ENCODE data around the gene UBE2E2.

Gene UBE2E2

DNA sequence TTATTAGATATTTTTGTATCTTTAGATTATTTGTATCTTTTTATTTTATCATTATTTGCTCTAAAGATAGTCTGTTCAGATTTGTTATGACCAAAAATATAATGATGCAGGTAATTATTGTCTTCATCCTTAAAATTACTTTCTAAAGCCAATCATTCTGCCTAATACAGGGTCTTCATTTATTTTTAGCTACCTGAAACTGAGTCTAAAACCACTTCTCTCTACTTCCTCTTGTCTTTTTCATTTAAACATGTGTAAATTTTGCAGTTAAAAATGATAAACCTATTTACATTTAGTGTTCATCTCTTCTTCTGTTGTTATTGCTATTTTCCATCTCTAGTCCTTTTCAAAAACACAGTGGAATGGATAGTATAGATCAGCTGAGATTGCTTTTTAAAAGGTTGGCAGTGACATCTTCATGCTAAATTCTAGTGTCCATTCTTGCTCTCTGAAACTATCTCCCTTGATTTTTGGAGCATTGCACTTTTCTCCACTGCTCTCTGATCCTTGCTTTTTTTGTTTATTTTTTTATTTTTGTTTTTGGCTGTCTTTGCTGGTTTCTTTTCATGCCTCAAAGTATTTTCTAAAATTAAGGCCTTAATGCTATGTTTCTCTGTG, 91.8 kb downstream of the UBE2E2 start:
- DNase-seq (ENCODE audit: low read depth, low spot score): no peak
- Histone ChIP-seq H3K4me1 (ENCODE audit: control insufficient read depth, insufficient read depth, low read length) (no peaks in the 10 kb centered on the region), H3K27ac (ENCODE audit: low read length) (no peak overlapping the region), H3K27me3 (ENCODE audit: control insufficient read depth, insufficient read depth, low read length) (no peaks in the 10 kb centered on the region), H3K36me3 (ENCODE audit: control insufficient read depth, insufficient read depth, low read length) (no peaks in the 10 kb centered on the region), H3K9me3 (ENCODE audit: control insufficient read depth, insufficient read depth, low read length) (no peaks in the 10 kb centered on the region), H3K4me3 (ENCODE audit: low read length) (no peak overlapping the region)

DNA sequence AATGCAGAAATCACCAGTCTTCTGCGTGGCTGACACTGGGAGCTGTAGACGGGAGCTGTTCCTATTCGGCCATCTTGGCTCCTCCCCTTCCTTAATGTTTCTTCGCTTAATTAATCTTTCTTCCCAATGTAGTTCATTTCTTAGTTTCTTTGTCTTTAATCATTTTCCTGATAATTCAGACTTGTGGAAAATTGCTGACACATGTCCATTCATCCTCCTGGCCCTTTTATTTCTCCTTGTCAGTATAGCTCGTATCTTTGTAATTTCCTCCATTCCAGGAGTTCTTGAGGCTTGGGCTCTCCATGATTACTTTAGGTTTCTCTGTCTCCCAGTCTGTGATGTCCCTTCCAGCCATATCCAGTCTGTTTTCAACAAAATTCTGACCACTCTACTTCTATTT, 98.7 kb downstream of the UBE2E2 start:
- H3K9me3 ChIP-seq (ENCODE audit: control insufficient read depth, insufficient read depth, low read length): no peaks in the 10 kb centered on the region
- WGBS (ENCODE audit: insufficient coverage, insufficient read length): no CpG with 5 or more reads among the region's 5 CpGs
- DNase-seq (ENCODE audit: low read depth, low spot score): no peak
- H3K36me3 ChIP-seq (ENCODE audit: control insufficient read depth, insufficient read depth, low read length): no peaks in the 10 kb centered on the region
- H3K4me3 ChIP-seq (ENCODE audit: low read length): no peak overlapping the region
- H3K27ac ChIP-seq (ENCODE audit: low read length): no peak overlapping the region
- H3K27me3 ChIP-seq (ENCODE audit: control insufficient read depth, insufficient read depth, low read length): no peaks in the 10 kb centered on the region
- no peaks in the 10 kb centered on the region for H3K4me1 ChIP-seq (ENCODE audit: control insufficient read depth, insufficient read depth, low read length)

DNA sequence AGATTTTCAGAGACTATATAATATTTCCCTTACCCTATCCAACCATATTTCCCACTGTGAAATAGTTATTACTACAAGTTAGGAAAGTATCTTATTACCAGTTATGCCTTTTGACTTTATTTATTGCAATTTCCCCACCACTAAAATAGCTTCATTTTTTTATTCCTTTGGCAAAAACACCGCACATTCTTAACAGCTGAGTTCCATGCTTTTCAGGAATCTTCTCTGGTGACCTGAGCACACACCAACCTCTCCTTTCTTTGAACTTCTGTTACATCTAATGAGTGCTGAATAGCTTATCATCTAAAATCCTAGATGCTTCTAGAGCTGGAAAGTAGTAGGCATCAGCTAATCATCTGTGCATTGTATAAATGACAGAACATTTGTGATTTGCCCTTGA, 99.1 kb downstream of the UBE2E2 start:
- no peak overlapping the region for H3K27ac ChIP-seq (ENCODE audit: low read length)
- no peak overlapping the region for H3K4me3 ChIP-seq (ENCODE audit: low read length)
- WGBS (ENCODE audit: insufficient coverage, insufficient read length): no CpG with 5 or more reads among the region's 1 CpG
- H3K36me3 ChIP-seq (ENCODE audit: control insufficient read depth, insufficient read depth, low read length): no peaks in the 10 kb centered on the region
- DNase-seq (ENCODE audit: low read depth, low spot score): no peak
- no peaks in the 10 kb centered on the region for H3K9me3 ChIP-seq (ENCODE audit: control insufficient read depth, insufficient read depth, low read length)
- H3K4me1 ChIP-seq (ENCODE audit: control insufficient read depth, insufficient read depth, low read length): no peaks in the 10 kb centered on the region
- no peaks in the 10 kb centered on the region for H3K27me3 ChIP-seq (ENCODE audit: control insufficient read depth, insufficient read depth, low read length)

DNA sequence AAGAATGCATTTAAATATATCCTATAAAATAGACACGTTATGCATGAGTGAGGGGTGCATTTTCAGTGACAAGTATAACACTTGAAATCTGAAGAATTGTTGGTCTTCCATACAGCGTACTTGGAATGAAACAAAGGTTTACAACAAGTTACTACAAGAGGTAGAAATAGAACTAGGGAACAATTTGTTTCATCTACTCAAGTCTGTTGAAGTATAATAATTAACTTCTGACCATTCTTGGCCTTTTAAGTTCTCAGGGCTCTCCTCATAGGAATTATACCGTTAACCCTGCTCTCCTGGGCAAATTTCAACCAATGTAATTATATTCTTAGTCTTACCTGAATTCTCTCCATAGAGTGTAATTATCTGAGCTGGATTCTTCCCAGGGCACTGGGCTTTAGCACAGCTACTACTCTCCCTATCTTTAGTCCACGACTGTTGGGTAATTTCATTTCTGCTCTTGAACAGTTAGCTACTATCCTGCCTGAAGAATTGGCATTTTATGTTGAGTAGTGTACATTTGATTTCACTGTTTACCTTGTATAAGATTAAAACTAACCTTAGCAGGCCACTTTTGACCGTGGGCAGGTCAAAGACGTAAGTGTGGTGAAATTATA, 100.6 kb downstream of the UBE2E2 start:
- no peak for DNase-seq (ENCODE audit: low read depth, low spot score)
- no peaks in the 10 kb centered on the region for H3K9me3 ChIP-seq (ENCODE audit: control insufficient read depth, insufficient read depth, low read length)
- no peak overlapping the region for H3K4me3 ChIP-seq (ENCODE audit: low read length)
- H3K27ac ChIP-seq (ENCODE audit: low read length): no peak overlapping the region
- H3K4me1 ChIP-seq (ENCODE audit: control insufficient read depth, insufficient read depth, low read length): no peaks in the 10 kb centered on the region
- WGBS (ENCODE audit: insufficient coverage, insufficient read length): no CpG with 5 or more reads among the region's 6 CpGs
- H3K36me3 ChIP-seq (ENCODE audit: control insufficient read depth, insufficient read depth, low read length): no peaks in the 10 kb centered on the region
- H3K27me3 ChIP-seq (ENCODE audit: control insufficient read depth, insufficient read depth, low read length): no peaks in the 10 kb centered on the region

DNA sequence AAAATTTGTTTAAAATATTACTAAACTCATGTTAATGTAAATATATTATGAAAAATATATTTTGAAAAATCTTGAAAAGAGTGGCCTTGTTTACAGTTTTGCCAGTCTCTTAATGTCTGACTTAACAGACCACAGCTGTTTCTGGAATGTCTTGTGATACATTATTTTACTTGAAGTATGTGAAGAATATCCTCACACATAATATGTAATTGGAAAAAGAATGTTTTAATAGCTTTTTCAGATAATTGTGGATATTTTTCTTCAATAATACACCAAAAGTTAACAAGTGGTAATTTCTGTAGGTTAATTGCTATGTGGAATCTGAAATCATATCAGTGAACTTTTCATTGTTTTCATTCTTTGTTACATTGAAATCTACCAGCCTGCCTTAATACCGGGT, 101.3 kb downstream of the UBE2E2 start:
- no CpG with 5 or more reads among the region's 1 CpG for WGBS (ENCODE audit: insufficient coverage, insufficient read length)
- H3K27ac ChIP-seq (ENCODE audit: low read length): no peak overlapping the region

DNA sequence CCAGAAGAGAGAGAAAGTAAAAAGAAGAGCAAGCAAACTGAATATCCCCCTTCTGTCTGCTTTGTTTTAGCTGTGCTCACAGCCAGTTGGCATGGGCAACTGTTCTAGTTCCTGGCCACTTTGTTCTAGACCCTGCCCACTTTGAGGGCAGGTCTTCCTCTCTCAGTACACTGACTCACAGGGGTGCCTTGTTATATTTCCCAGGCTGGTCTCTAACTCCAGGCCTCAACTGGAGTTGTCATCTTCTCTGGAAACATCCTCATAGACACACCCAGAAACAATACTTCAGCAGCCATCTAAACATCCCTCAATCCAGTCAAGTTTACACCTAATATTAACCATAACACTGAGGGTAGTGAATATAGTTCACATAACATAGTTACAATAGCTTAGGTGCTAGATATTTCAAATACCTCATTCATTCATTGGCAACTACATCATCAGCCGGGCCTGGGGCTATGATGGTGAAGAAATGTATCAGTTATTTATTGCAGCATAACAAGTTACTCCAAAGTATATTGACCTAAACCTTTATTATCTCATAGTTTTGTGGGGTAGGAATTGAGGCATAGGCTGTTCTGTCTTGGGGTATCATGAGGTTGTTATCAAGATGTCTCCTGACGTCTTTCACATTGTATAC, 106.0 kb downstream of the UBE2E2 start:
- no CpG with 5 or more reads among the region's 2 CpGs for WGBS (ENCODE audit: insufficient coverage, insufficient read length)
- Histone ChIP-seq H3K27ac (ENCODE audit: low read length) (no peak overlapping the region), H3K4me3 (ENCODE audit: low read length) (no peak overlapping the region), H3K27me3 (ENCODE audit: control insufficient read depth, insufficient read depth, low read length) (no peaks in the 10 kb centered on the region), H3K36me3 (ENCODE audit: control insufficient read depth, insufficient read depth, low read length) (no peaks in the 10 kb centered on the region), H3K9me3 (ENCODE audit: control insufficient read depth, insufficient read depth, low read length) (no peaks in the 10 kb centered on the region), H3K4me1 (ENCODE audit: control insufficient read depth, insufficient read depth, low read length) (no peaks in the 10 kb centered on the region)
- DNase-seq (ENCODE audit: low read depth, low spot score): no peak

More for the DNA sequence above, 101.3 kb downstream of the UBE2E2 start:
- no peaks in the 10 kb centered on the region for H3K27me3 ChIP-seq (ENCODE audit: control insufficient read depth, insufficient read depth, low read length)
- H3K4me1 ChIP-seq (ENCODE audit: control insufficient read depth, insufficient read depth, low read length): no peaks in the 10 kb centered on the region
- no peak for DNase-seq (ENCODE audit: low read depth, low spot score)
- no peaks in the 10 kb centered on the region for H3K9me3 ChIP-seq (ENCODE audit: control insufficient read depth, insufficient read depth, low read length)
- H3K4me3 ChIP-seq (ENCODE audit: low read length): no peak overlapping the region
- H3K36me3 ChIP-seq (ENCODE audit: control insufficient read depth, insufficient read depth, low read length): no peaks in the 10 kb centered on the region

DNA sequence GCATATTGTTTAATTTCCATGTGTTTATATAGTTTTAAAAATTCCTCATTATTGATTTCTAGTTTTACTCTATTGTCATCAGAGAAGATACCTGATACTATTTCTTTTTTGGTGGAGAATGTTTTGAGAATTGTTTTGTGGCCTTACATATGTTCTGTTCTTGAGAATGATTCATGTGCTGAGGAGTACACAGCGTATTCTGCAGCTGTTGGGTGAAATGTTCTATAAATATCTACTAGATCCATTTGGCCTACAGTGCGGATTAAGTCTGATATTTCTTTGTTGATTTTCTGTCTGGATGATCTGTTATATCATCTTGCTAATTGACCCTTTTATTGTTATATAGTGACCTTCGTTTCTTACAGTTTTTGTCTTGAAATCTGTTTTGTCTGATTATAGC, 109.7 kb downstream of the UBE2E2 start:
- Histone ChIP-seq H3K4me3 (ENCODE audit: low read length) (no peak overlapping the region), H3K4me1 (ENCODE audit: control insufficient read depth, insufficient read depth, low read length) (no peaks in the 10 kb centered on the region), H3K27ac (ENCODE audit: low read length) (no peak overlapping the region), H3K9me3 (ENCODE audit: control insufficient read depth, insufficient read depth, low read length) (no peaks in the 10 kb centered on the region), H3K27me3 (ENCODE audit: control insufficient read depth, insufficient read depth, low read length) (no peaks in the 10 kb centered on the region), H3K36me3 (ENCODE audit: control insufficient read depth, insufficient read depth, low read length) (no peaks in the 10 kb centered on the region)
- no CpG with 5 or more reads among the region's 3 CpGs for WGBS (ENCODE audit: insufficient coverage, insufficient read length)
- DNase-seq (ENCODE audit: low read depth, low spot score): no peak

DNA sequence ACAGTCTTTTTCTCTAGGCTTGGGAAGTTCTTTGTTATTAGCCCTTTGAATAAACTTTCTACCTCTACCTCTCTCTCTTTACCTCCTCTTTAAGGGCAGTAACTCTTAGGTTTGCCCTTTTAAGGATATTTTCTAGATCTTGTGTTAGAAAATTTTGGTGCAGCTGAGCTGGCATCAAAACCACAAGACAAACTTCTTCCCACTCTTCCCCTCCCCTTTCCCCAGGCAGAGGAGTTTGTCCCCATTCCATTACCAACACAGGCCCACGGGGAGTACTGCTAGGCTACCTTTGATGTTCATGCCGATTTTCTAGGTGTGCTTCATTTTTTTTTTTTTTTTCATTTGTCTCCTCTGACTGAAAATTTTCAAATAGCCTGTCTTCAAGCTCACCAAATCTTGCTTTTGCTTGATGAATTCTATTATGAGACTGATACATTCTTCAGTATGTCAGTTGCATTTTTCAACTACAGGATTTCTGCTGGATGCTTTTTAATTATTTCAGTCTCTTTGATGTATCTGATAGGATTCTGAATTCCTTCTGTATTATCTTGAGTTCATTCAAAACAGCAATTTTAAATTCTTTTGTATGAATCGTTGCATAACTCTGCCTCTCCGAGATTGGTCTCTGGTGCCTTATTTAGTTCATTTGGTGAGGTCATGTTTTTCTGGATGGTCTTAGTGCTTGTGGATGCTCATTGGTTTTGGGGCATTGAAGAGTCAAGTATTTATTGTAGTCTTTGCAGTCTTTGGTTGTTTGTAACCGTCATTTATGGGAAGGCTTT, 112.0 kb downstream of the UBE2E2 start:
- no peak for DNase-seq (ENCODE audit: low read depth, low spot score)
- no CpG with 5 or more reads among the region's 5 CpGs for whole genome bisulfite sequencing (ENCODE audit: insufficient coverage, insufficient read length)
- Histone ChIP-seq H3K27ac (ENCODE audit: low read length) (no peak overlapping the region), H3K4me1 (ENCODE audit: control insufficient read depth, insufficient read depth, low read length) (no peaks in the 10 kb centered on the region), H3K9me3 (ENCODE audit: control insufficient read depth, insufficient read depth, low read length) (no peaks in the 10 kb centered on the region), H3K4me3 (ENCODE audit: low read length) (no peak overlapping the region), H3K36me3 (ENCODE audit: control insufficient read depth, insufficient read depth, low read length) (no peaks in the 10 kb centered on the region), H3K27me3 (ENCODE audit: control insufficient read depth, insufficient read depth, low read length) (no peaks in the 10 kb centered on the region)

DNA sequence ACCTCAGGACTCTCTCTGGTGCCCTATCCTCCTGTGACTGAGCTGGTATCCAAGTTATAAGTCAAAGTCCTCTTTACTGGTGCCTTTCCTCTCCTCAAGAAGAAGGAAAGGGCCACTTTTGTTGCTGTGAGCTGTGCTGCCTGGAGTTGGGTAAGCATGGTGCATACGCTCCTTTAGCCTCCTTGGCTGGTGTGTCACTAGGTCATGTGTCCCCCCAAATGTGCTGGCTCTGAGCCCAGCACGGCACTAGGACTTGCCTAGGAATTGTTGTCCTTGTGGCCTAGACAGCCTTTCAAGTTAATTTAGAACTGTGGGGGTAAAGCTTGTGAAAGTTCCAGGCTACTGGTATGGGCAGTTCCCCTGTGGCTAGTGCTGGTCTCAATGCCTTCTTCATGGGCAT, 113.8 kb downstream of the UBE2E2 start:
- H3K9me3 ChIP-seq (ENCODE audit: control insufficient read depth, insufficient read depth, low read length): no peaks in the 10 kb centered on the region
- no peaks in the 10 kb centered on the region for H3K36me3 ChIP-seq (ENCODE audit: control insufficient read depth, insufficient read depth, low read length)
- no peak overlapping the region for H3K4me3 ChIP-seq (ENCODE audit: low read length)
- H3K27me3 ChIP-seq (ENCODE audit: control insufficient read depth, insufficient read depth, low read length): no peaks in the 10 kb centered on the region
- no peaks in the 10 kb centered on the region; the same call in 1 of the 2 replicates for H3K4me1 ChIP-seq (ENCODE audit: control insufficient read depth, insufficient read depth, low read length)
- no peak overlapping the region for H3K27ac ChIP-seq (ENCODE audit: low read length)
- no CpG with 5 or more reads among the region's 2 CpGs for WGBS (ENCODE audit: insufficient coverage, insufficient read length)
- no peak for DNase-seq (ENCODE audit: low read depth, low spot score)

DNA sequence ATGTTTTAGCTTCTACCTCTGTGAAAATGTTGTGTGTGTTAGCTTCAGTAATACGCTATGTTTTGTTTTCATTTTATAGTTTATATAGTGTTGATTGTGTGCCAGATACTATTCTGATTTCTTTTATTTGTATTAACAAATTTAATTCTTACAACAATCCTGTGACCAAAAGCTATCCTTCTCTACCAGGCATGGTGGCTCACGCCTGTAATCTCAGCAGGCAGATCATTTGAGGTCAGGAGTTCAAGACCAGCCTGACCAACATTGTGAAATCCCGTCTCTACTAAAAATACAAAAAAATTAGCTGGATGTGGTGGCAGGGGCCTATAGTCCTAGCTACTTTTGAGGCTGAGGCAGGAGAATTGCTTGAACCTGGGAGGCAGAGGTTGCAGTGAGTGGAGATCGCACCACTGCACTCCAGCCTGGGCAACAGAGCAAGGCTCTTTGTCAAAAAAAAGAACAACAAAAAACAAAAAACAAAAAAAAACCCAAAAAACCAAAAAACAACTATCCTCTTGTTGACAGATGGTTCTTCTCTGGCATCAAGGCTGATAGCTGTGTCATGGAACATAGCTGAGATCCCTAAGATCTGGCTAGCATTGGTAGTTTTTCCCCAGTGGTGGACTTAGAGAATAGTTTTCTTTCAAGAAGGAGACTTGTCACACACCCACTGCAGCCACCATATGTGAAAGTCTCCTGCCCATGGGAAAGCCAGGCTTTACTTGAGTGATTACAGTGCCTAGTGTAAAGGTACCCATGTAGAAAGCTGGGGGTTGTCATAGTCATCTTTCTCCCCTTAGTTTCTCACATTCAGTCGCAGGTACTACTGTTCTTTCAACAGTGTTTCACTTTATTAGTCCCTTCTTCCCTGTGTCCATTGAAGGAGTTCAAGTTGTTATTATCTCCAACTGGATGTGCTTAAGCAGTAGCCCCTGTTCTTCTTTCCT, 116.5 kb downstream of the UBE2E2 start:
- Histone ChIP-seq H3K27me3 (ENCODE audit: control insufficient read depth, insufficient read depth, low read length) (no peaks in the 10 kb centered on the region), H3K27ac (ENCODE audit: low read length) (no peak overlapping the region), H3K4me3 (ENCODE audit: low read length) (no peak overlapping the region), H3K9me3 (ENCODE audit: control insufficient read depth, insufficient read depth, low read length) (no peaks in the 10 kb centered on the region), H3K36me3 (ENCODE audit: control insufficient read depth, insufficient read depth, low read length) (no peaks in the 10 kb centered on the region), H3K4me1 (ENCODE audit: control insufficient read depth, insufficient read depth, low read length) (no peaks in the 10 kb centered on the region; the same call in 1 of the 2 replicates)
- WGBS (ENCODE audit: insufficient coverage, insufficient read length): no CpG with 5 or more reads among the region's 5 CpGs
- no peak for DNase-seq (ENCODE audit: low read depth, low spot score)
